CD14-positive monocyte (primary cell): ENCODE measurements around the gene FLOT2. TPM values are rescaled to one million over a fixed set of nuclear protein-coding genes. Genes with fewer than 3 reads are reported as not detected.

Experiments used
- DNase-seq, 3 donors: peaks; one replicate each; pipeline ENCODE4 v3.0.0-alpha.2; 2011 to 2022
- H2AFZ ChIP-seq: 2 replicates; pipeline ENCODE4 v1.6.0; 2012; ENCODE audit warnings: mild to moderate bottlenecking, low read depth, low read length, inconsistent platforms; ENCODE audit not compliant: insufficient read depth, poor library complexity, severe bottlenecking
- H3K27ac ChIP-seq, 2 donors: 1 replicate in 1 of 2; 2 replicates in 1 of 2; pipeline ENCODE4 v1.5.1; 2012 to 2013; ENCODE audit warnings: low read length in 2 of 2, control low read depth in 1 of 2, inconsistent platforms in 1 of 2, low read depth in 1 of 2, mild to moderate bottlenecking in 1 of 2
- H3K27me3 ChIP-seq, 2 donors: one replicate each; pipeline versions ENCODE4 v1.6.0 to v1.6.1; 2011 to 2013; ENCODE audit warnings: low read length in 2 of 2; ENCODE audit not compliant: control insufficient read depth in 2 of 2, insufficient read depth in 2 of 2
- H3K36me3 ChIP-seq, 2 donors: replicated peaks in 1 of 2; 1 replicate in 1 of 2; 2 replicates in 1 of 2; pipeline versions ENCODE4 v1.5.1 to v1.6.1; 2012 to 2013; ENCODE audit warnings: low read length in 2 of 2, control low read depth in 1 of 2, inconsistent platforms in 1 of 2, mild to moderate bottlenecking in 1 of 2; ENCODE audit not compliant: insufficient read depth in 2 of 2, control insufficient read depth in 1 of 2
- H3K4me1 ChIP-seq, 2 donors: 1 replicate in 1 of 2; 2 replicates in 1 of 2; pipeline versions ENCODE4 v1.5.1 to v1.6.1; 2012 to 2013; ENCODE audit warnings: low read length in 2 of 2, control low read depth in 1 of 2, inconsistent platforms in 1 of 2, mild to moderate bottlenecking in 1 of 2, moderate library complexity in 1 of 2; ENCODE audit not compliant: insufficient read depth in 2 of 2, control insufficient read depth in 1 of 2
- H3K4me2 ChIP-seq: replicated peaks from 2 replicates; pipeline ENCODE3; 2012; ENCODE audit warnings: low read length, moderate library complexity, mild to moderate bottlenecking; ENCODE audit not compliant: poor library complexity, severe bottlenecking; ENCODE audit errors: extremely low read depth
- H3K4me3 ChIP-seq, 3 experiments: fragments of 200-600 bp in 1 of 3; sonication (generic) in 1 of 3; replicated peaks in 1 of 3; 1 replicate in 2 of 3; 2 replicates in 1 of 3; pipeline ENCODE4 v1.5.1; 2011 to 2013; ENCODE audit warnings: low read length in 3 of 3, mild to moderate bottlenecking in 3 of 3, control low read depth in 2 of 3, low read depth in 2 of 3, inconsistent platforms in 1 of 3, moderate library complexity in 1 of 3
- H3K79me2 ChIP-seq: 2 replicates; pipeline ENCODE4 v1.6.0; 2012; ENCODE audit warnings: mild to moderate bottlenecking, control low read depth, inconsistent platforms, low read length, moderate library complexity; ENCODE audit not compliant: insufficient read depth
- H3K9ac ChIP-seq: 2 replicates; pipeline ENCODE4 v1.6.0; 2017; ENCODE audit warnings: low read length, mild to moderate bottlenecking; ENCODE audit not compliant: insufficient read depth, poor library complexity, severe bottlenecking
- H3K9me3 ChIP-seq, 2 donors: replicated peaks in 1 of 2; 1 replicate in 1 of 2; 2 replicates in 1 of 2; pipeline versions ENCODE4 v1.5.1 to v1.6.1; 2012 to 2013; ENCODE audit warnings: low read length in 2 of 2, control low read depth in 1 of 2; ENCODE audit not compliant: control insufficient read depth in 1 of 2, insufficient read depth in 1 of 2
- H4K20me1 ChIP-seq: 2 replicates; pipeline ENCODE4 v1.6.0; 2012; ENCODE audit warnings: mild to moderate bottlenecking, low read length, control low read depth, moderate library complexity; ENCODE audit not compliant: insufficient read depth
- H3K27ac Mint-ChIP-seq, 7 donors: one replicate each; pipeline ENCODE4 v1.8.0; 2020; ENCODE audit warnings: mild to moderate bottlenecking in 7 of 7, mixed read lengths in 7 of 7, moderate library complexity in 6 of 7, inconsistent platforms in 2 of 7
- H3K27me3 Mint-ChIP-seq, 3 donors: one replicate each; pipeline ENCODE4 v1.8.0; 2021 to 2022; ENCODE audit warnings: low read depth in 3 of 3, mild to moderate bottlenecking in 3 of 3, mixed read lengths in 3 of 3, moderate library complexity in 3 of 3, inconsistent platforms in 1 of 3
- H3K36me3 Mint-ChIP-seq, 2 donors: one replicate each; pipeline ENCODE4 v1.8.0; 2020; ENCODE audit warnings: mixed read lengths in 2 of 2, inconsistent platforms in 1 of 2, mild to moderate bottlenecking in 1 of 2
- H3K4me1 Mint-ChIP-seq: one replicate; pipeline ENCODE4 v1.8.0; 2020; ENCODE audit warnings: mild to moderate bottlenecking, mixed read lengths
- H3K4me3 Mint-ChIP-seq, 2 donors: one replicate each; pipeline ENCODE4 v1.8.0; 2020; ENCODE audit warnings: mild to moderate bottlenecking in 2 of 2, mixed read lengths in 2 of 2, moderate library complexity in 1 of 2
- H3K9me3 Mint-ChIP-seq, 7 donors: one replicate each; pipeline ENCODE4 v1.8.0; 2020 to 2022; ENCODE audit warnings: mixed read lengths in 7 of 7, mild to moderate bottlenecking in 6 of 7, moderate library complexity in 6 of 7, inconsistent platforms in 2 of 7
- whole genome bisulfite sequencing: methylation state at CpG from one replicate; pipeline ENCODE4 v1.1.5; 2013; ENCODE audit warnings: missing lambda C conversion rate; ENCODE audit not compliant: insufficient coverage; 5-methylcytosine and 5-hydroxymethylcytosine counted together
- intact Hi-C, 2 donors: fragments of 100-400 bp; cut with micrococcal nuclease; formaldehyde crosslinking; loops; one replicate each; pipeline versions ENCODE4 v1.15.0 to v1.15.1; 2023
- polyA plus RNA-seq, 3 donors: library from polyadenylated mRNA; depleted of rRNA in 1 of 3; unstranded in 2 of 3; stranded (reverse) in 1 of 3; fragments of 300-500 nt in 2 of 3; fragments of >200 nt in 1 of 3; fragmentation: Illumina TruSeq in 2 of 3; gene quantifications; 1 replicate in 2 of 3; 2 replicates in 1 of 3; pipeline ENCODE4 v1.2.3, GENCODE V29; 2012 to 2021
- TF ChIP-seq, protein P1 (sequence below): fragments of 200-600 bp; IDR thresholded peaks from one replicate; pipeline ENCODE4 v1.8.0; 2022; ENCODE audit warnings: antibody characterized with exemption, mild to moderate bottlenecking

FLOT2 gene
- polyA plus RNA-seq, 3 donors: 138 to 271 (median 244) TPM

GRCh38 chr17:28889996-28890395, 7.5 kb downstream of the FLOT2 start:
- intact Hi-C loops: no loop called here
- H3K27ac ChIP-seq: peak overlapping the region in 1 of 2 donors; percentile 25
- TF ChIP-seq, protein P1, sequence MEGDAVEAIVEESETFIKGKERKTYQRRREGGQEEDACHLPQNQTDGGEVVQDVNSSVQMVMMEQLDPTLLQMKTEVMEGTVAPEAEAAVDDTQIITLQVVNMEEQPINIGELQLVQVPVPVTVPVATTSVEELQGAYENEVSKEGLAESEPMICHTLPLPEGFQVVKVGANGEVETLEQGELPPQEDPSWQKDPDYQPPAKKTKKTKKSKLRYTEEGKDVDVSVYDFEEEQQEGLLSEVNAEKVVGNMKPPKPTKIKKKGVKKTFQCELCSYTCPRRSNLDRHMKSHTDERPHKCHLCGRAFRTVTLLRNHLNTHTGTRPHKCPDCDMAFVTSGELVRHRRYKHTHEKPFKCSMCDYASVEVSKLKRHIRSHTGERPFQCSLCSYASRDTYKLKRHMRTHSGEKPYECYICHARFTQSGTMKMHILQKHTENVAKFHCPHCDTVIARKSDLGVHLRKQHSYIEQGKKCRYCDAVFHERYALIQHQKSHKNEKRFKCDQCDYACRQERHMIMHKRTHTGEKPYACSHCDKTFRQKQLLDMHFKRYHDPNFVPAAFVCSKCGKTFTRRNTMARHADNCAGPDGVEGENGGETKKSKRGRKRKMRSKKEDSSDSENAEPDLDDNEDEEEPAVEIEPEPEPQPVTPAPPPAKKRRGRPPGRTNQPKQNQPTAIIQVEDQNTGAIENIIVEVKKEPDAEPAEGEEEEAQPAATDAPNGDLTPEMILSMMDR: no peak
- H3K27me3 Mint-ChIP-seq: peaks cover 0 to 2% (median 2%) of the 10 kb centered on the region in 3 donors
- WGBS: no CpG with 5 or more reads among the region's 5 CpGs
- H3K27ac Mint-ChIP-seq: peak overlapping the region; percentile 23 to 87 (median 61)
- H3K9me3 Mint-ChIP-seq: no peaks in the 10 kb centered on the region
- no peak overlapping the region for H2AFZ ChIP-seq
- peaks cover 79% of the 10 kb centered on the region for H4K20me1 ChIP-seq
- H3K9ac ChIP-seq: no peak overlapping the region
- peaks cover 46 to 59% of the 10 kb centered on the region in 2 donors for H3K36me3 ChIP-seq
- no peaks in the 10 kb centered on the region for H3K9me3 ChIP-seq
- peaks cover 31 to 42% of the 10 kb centered on the region in 2 donors for H3K4me1 ChIP-seq
- no peak overlapping the region for H3K4me2 ChIP-seq
- no peaks in the 10 kb centered on the region for H3K27me3 ChIP-seq
- DNase-seq: no peak
- no peak overlapping the region for H3K4me3 ChIP-seq
- H3K4me3 Mint-ChIP-seq: no peak overlapping the region
- H3K36me3 Mint-ChIP-seq: peaks cover 39 to 71% of the 10 kb centered on the region in 2 donors
- peaks cover 84% of the 10 kb centered on the region for H3K79me2 ChIP-seq
- H3K4me1 Mint-ChIP-seq: peaks cover 39% of the 10 kb centered on the region

DNA sequence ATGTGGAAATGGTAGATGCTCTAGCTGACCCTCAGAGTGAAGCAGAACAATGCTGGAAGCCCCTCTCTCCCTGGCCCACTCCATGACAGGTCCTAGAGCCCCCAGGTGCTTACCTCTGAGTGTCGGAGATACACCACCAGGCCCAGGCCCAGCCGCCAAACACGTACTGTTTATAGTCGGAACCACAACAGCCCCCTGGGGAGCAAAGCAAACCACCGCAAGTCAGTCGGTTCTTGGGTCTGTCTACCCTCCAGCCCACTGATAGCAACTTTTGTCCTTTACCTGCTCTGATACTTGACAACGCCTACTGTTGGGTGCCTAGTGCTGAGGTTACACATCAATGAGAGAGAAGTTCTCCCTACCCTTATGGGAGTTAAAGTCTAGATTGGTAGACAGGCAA, 8.7 kb downstream of the FLOT2 start:
- no peaks in the 10 kb centered on the region for H3K9me3 Mint-ChIP-seq
- Histone ChIP-seq H3K4me1 (peaks cover 19 to 30% of the 10 kb centered on the region in 2 donors), H2AFZ (no peak overlapping the region), H3K9me3 (no peaks in the 10 kb centered on the region), H3K36me3 (peaks cover 57 to 71% of the 10 kb centered on the region in 2 donors), H3K4me2 (no peak overlapping the region), H3K27ac (peak overlapping the region in 1 of 2 donors; percentile 8), H3K4me3 (no peak overlapping the region), H3K79me2 (peaks cover 77% of the 10 kb centered on the region), H4K20me1 (peaks cover 91% of the 10 kb centered on the region), H3K27me3 (no peaks in the 10 kb centered on the region), H3K9ac (no peak overlapping the region)
- H3K27me3 Mint-ChIP-seq: peaks cover 0 to 2% (median 2%) of the 10 kb centered on the region in 3 donors
- no peak for DNase-seq
- no peak overlapping the region for H3K27ac Mint-ChIP-seq
- peaks cover 35% of the 10 kb centered on the region for H3K4me1 Mint-ChIP-seq
- H3K4me3 Mint-ChIP-seq: no peak overlapping the region
- TF ChIP-seq, protein P1: no peak
- intact Hi-C loops: no loop called here
- peaks cover 51 to 83% of the 10 kb centered on the region in 2 donors for H3K36me3 Mint-ChIP-seq
- 96% methylated on average over 2 of the region's 7 CpGs for WGBS
